ENCODE results near the gene ELF5.

Gene ELF5

GRCh38 chr11:34519595-34520235 is 6.1 kb upstream of the ELF5 start:
- DNase-seq (ENCODE audit: low read depth): no peak
- TF ChIP-seq CTCF (IDR thresholded peaks at IDR 0.05; ENCODE audit: control insufficient read depth, insufficient read depth, low read depth, low read length, missing control alignments): no peak
- no peak overlapping the region for H3K4me3 ChIP-seq (ENCODE audit: control insufficient read depth, low read depth, low read length)

GRCh38 chr11:34516247-34517040 is 2.9 kb upstream of the ELF5 start:
- no peak overlapping the region for H3K4me3 ChIP-seq (ENCODE audit: control insufficient read depth, low read depth, low read length)

GRCh38 chr11:34514597-34514996 is 1.0 kb upstream of the ELF5 start:
- DNase-seq (ENCODE audit: low read depth): no peak
- TF ChIP-seq CTCF (IDR thresholded peaks at IDR 0.05; ENCODE audit: control insufficient read depth, insufficient read depth, low read depth, low read length, missing control alignments): no peak
- H3K4me3 ChIP-seq (ENCODE audit: control insufficient read depth, low read depth, low read length): no peak overlapping the region

More at GRCh38 chr11:34516247-34517040, 2.9 kb upstream of the ELF5 start:
- no peak for DNase-seq (ENCODE audit: low read depth)
- TF ChIP-seq CTCF (IDR thresholded peaks at IDR 0.05; ENCODE audit: control insufficient read depth, insufficient read depth, low read depth, low read length, missing control alignments): no peak

GRCh38 chr11:34512840-34513681 is 533 bp downstream of the ELF5 start:
- peak; percentile 85 for TF ChIP-seq CTCF (IDR thresholded peaks at IDR 0.05; ENCODE audit: control insufficient read depth, insufficient read depth, low read depth, low read length, missing control alignments)

GRCh38 chr11:34510673-34511072 is 2.9 kb downstream of the ELF5 start:
- DNase-seq (ENCODE audit: low read depth): no peak
- TF ChIP-seq CTCF (IDR thresholded peaks at IDR 0.05; ENCODE audit: control insufficient read depth, insufficient read depth, low read depth, low read length, missing control alignments): no peak
- H3K4me3 ChIP-seq (ENCODE audit: control insufficient read depth, low read depth, low read length): no peak overlapping the region

More at GRCh38 chr11:34512840-34513681, 533 bp downstream of the ELF5 start:
- DNase-seq (ENCODE audit: low read depth): no peak
- H3K4me3 ChIP-seq (ENCODE audit: control insufficient read depth, low read depth, low read length): no peak overlapping the region

- no peak for DNase-seq (ENCODE audit: low read depth)
- no peak for TF ChIP-seq CTCF (IDR thresholded peaks at IDR 0.05; ENCODE audit: control insufficient read depth, insufficient read depth, low read depth, low read length, missing control alignments)
- no peak overlapping the region for H3K4me3 ChIP-seq (ENCODE audit: control insufficient read depth, low read depth, low read length)
These were observed 3.4 kb downstream of the ELF5 start for GRCh38 chr11:34510218-34510617.
